Measurements from ENCODE around the gene EPHB2.

Gene EPHB2

GRCh38 chr1:22782406-22782805 lies 71.8 kb downstream of the EPHB2 start:
- DNase-seq, result no peak

- DNase-seq, result no peak
Observed at GRCh38 chr1:22784317-22784716, 73.7 kb downstream of the EPHB2 start.

- DNase-seq, result no peak
Observed at GRCh38 chr1:22784737-22785136, 74.1 kb downstream of the EPHB2 start.

- no peak for DNase-seq
Observed at GRCh38 chr1:22786101-22786500, 75.5 kb downstream of the EPHB2 start.

GRCh38 chr1:22786719-22787489 lies 76.3 kb downstream of the EPHB2 start:
- no peak for DNase-seq

GRCh38 chr1:22787636-22788035 lies 77.0 kb downstream of the EPHB2 start:
- no peak for DNase-seq

- DNase-seq, result no peak
Observed at GRCh38 chr1:22788254-22788661, 77.6 kb downstream of the EPHB2 start.

GRCh38 chr1:22789356-22789994 lies 78.8 kb downstream of the EPHB2 start:
- DNase-seq, result no peak

- no peak for DNase-seq
Observed at GRCh38 chr1:22790232-22791008, 79.8 kb downstream of the EPHB2 start.

- no peak for DNase-seq
Observed at GRCh38 chr1:22791831-22792347, 81.2 kb downstream of the EPHB2 start.

- no peak for DNase-seq
Observed at GRCh38 chr1:22792396-22793160, 81.9 kb downstream of the EPHB2 start.

GRCh38 chr1:22793647-22794046 lies 83.0 kb downstream of the EPHB2 start:
- DNase-seq, result no peak

GRCh38 chr1:22794647-22795365 lies 84.2 kb downstream of the EPHB2 start:
- DNase-seq, result peak; percentile 22

GRCh38 chr1:22795366-22795714 lies 84.7 kb downstream of the EPHB2 start:
- DNase-seq, result no peak

- DNase-seq, result no peak
Observed at GRCh38 chr1:22796642-22797041, 86.0 kb downstream of the EPHB2 start.

GRCh38 chr1:22798083-22798482 lies 87.4 kb downstream of the EPHB2 start:
- no peak for DNase-seq

GRCh38 chr1:22799971-22800370 lies 89.3 kb downstream of the EPHB2 start:
- no peak for DNase-seq

GRCh38 chr1:22800629-22801028 lies 90.0 kb downstream of the EPHB2 start:
- no peak for DNase-seq

GRCh38 chr1:22801347-22801746 lies 90.7 kb downstream of the EPHB2 start:
- DNase-seq, result no peak

GRCh38 chr1:22801761-22802160 lies 91.1 kb downstream of the EPHB2 start:
- DNase-seq, result no peak

GRCh38 chr1:22803833-22804232 lies 93.2 kb downstream of the EPHB2 start:
- no peak for DNase-seq

- no peak for DNase-seq
Observed at GRCh38 chr1:22804406-22804805, 93.8 kb downstream of the EPHB2 start.

Data from DMS53 (cell line).